ENCODE data around the gene FAM50B. TPM values are rescaled to one million over a fixed set of nuclear protein-coding genes. Genes with fewer than 3 reads are reported as not detected.

FAM50B gene
- total RNA-seq, 1 experiment from 2014 or later = 3.3 TPM

- Histone ChIP-seq H3K9ac (ENCODE audit: extremely low read depth, insufficient read length, low read length) (no peak overlapping the region), H3K14ac (ENCODE audit: insufficient read depth, low read length) (no peak overlapping the region), H4K8ac (replicated peaks; ENCODE audit: insufficient read length, low read depth, low read length) (no peak overlapping the region), H3K79me2 (ENCODE audit: insufficient read depth, low read length) (no peaks in the 10 kb centered on the region), H4K91ac (ENCODE audit: insufficient read length, low read depth, low read length) (no peak overlapping the region), H3K27ac (ENCODE audit: insufficient read length, low read depth, low read length) (no peak overlapping the region), H3K4me1 (ENCODE audit: insufficient read depth, low read length) (peaks cover 2% of the 10 kb centered on the region; the same call in 1 of the 2 replicates), H3K18ac (ENCODE audit: insufficient read length, low read depth, low read length) (no peak overlapping the region), H2BK12ac (ENCODE audit: insufficient read length, low read depth, low read length) (no peak overlapping the region), H2BK5ac (ENCODE audit: insufficient read length, low read length) (no peak overlapping the region), H3K4ac (ENCODE audit: low read depth, low read length) (no peak overlapping the region), H3K27me3 (ENCODE audit: insufficient read depth, low read length) (no peaks in the 10 kb centered on the region), H2AK5ac (ENCODE audit: insufficient read length, low read length) (no peak overlapping the region), H4K5ac (ENCODE audit: insufficient read length, low read depth, low read length) (no peak overlapping the region), H3K9me3 (ENCODE audit: control insufficient read depth, low read depth, low read length) (no peaks in the 10 kb centered on the region), H4K20me1 (ENCODE audit: control insufficient read depth, insufficient read depth, insufficient read length) (no peaks in the 10 kb centered on the region), H3K23ac (ENCODE audit: insufficient read length, low read depth, low read length) (no peak overlapping the region), H3K56ac (ENCODE audit: insufficient read length, low read depth, low read length) (no peak overlapping the region), H3T11ph (ENCODE audit: low read length) (no peak overlapping the region), H3K79me1 (ENCODE audit: insufficient read depth, low read depth, low read length, poor library complexity, severe bottlenecking) (no peaks in the 10 kb centered on the region), H3K4me2 (ENCODE audit: insufficient read depth, insufficient read length, low read length) (no peak overlapping the region), H2BK20ac (ENCODE audit: low read depth, low read length, poor library complexity, severe bottlenecking) (no peak overlapping the region), H3K23me2 (ENCODE audit: insufficient read length, low read depth, low read length, poor library complexity, severe bottlenecking) (no peaks in the 10 kb centered on the region), H2BK120ac (ENCODE audit: low read depth, low read length, poor library complexity, severe bottlenecking) (no peak overlapping the region), H2AFZ (ENCODE audit: low read length) (no peak overlapping the region), H2BK15ac (ENCODE audit: low read depth, low read length) (no peak overlapping the region)
- WGBS (ENCODE audit: extremely low coverage, insufficient read length, low lambda C conversion rate) = no CpG with 5 or more reads among the region's 8 CpGs
- Mint-ChIP-seq H3K27ac (no peak overlapping the region), H3K36me3 (ENCODE audit: insufficient read depth in 1 of 3, low read depth in 3 of 3) (no peaks in the 10 kb centered on the region), H3K4me3 (no peak overlapping the region), H3K27me3 (ENCODE audit: low read depth) (peaks cover 7% of the 10 kb centered on the region), H3K9me3 (no peaks in the 10 kb centered on the region), H3K4me1 (peaks cover 8 to 9% of the 10 kb centered on the region in 2 experiments)
- DNase-seq = no peak
- TF ChIP-seq, protein P1, sequence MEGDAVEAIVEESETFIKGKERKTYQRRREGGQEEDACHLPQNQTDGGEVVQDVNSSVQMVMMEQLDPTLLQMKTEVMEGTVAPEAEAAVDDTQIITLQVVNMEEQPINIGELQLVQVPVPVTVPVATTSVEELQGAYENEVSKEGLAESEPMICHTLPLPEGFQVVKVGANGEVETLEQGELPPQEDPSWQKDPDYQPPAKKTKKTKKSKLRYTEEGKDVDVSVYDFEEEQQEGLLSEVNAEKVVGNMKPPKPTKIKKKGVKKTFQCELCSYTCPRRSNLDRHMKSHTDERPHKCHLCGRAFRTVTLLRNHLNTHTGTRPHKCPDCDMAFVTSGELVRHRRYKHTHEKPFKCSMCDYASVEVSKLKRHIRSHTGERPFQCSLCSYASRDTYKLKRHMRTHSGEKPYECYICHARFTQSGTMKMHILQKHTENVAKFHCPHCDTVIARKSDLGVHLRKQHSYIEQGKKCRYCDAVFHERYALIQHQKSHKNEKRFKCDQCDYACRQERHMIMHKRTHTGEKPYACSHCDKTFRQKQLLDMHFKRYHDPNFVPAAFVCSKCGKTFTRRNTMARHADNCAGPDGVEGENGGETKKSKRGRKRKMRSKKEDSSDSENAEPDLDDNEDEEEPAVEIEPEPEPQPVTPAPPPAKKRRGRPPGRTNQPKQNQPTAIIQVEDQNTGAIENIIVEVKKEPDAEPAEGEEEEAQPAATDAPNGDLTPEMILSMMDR (conservative IDR thresholded peaks at IDR 0.05) = no peak
These were observed 43.6 kb upstream of the FAM50B start for GRCh38 chr6:3805448-3806123.
